GM21723 (cell line): Measurements from ENCODE around the gene SLC16A10.
"Not testable (repeated sequence)": the region's sequence is repeated elsewhere in the genome, so short reads cannot be mapped to it uniquely, and the experiment has no call there.

ENCODE experiments used
- ATAC-seq: cut with Tn5 transposase; IDR thresholded peaks from one replicate; pipeline ENCODE4 v1.9.1; 2021; ENCODE audit warnings: mild to moderate bottlenecking, moderate library complexity; ENCODE audit not compliant: unreplicated experiment

Gene SLC16A10

DNA sequence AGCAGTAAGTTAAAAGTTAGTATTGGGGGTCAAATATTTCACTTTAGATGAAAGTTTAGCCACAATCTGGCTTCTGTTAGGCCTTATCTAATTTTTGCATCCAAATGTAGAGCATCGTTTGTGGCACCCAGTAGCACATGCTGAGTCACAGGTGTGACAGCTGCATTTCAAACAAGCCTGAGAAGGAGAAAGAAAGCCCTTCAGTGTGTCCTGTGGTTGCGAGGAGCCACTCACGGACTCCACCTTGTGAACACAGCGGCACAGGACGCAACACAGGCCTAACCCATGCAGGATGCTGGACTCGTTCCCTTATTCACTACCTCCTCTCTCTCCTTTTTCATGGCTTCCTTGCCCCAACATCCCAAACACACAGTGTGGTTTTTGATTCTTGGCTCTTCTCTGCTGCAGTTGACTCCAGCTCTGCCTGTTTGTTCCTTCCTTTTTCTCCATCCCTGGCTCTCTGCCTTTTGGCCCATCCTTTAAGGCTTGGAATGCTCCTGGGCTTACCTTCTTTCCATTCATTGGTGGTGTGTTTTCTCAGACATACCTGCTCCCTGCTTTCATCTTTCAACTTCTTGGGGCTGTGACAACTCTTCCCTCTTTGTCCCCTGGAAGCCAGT lies 124.2 kb downstream of the SLC16A10 start:
- no peak for ATAC-seq

- ATAC-seq: no peak
Observed at GRCh38 chr6:111212625-111213024, 125.3 kb downstream of the SLC16A10 start.

DNA sequence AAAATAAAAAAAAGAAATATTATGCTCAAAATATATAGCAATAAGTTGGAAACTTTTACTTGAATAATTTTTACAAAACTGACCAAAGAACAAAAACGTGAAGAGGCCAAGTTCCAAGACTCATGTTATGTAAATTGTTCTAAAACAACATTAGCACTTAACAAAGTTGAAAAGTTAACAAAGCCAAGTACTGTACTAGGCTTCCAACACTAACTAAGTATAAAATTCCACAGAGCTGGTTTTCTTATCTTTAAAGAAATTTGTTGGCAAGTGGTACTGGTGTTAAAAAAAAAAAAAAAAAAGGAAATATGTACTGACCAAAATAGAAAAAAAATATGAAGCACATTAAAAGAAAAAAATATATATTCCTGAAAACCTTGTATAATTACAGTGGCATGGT lies 127.8 kb downstream of the SLC16A10 start:
- ATAC-seq: no peak

DNA sequence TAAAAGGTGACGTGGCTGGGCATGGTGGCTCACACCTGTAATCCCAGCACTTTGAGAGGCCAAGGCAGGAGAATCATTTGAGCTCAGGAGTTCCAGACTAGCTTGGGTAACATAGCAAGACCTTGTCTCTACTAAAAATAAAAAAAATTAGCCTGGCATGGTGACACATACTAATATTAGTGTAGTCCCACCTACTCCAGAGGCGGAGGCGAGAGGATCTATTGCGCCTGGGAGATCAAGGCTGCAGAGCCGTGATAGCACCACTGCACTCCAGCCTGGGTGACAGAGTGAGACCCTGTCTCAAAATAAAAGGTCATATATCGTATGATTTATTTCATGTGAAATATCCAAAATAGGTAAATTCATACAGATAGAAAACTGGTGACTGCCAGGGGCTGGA lies 132.5 kb downstream of the SLC16A10 start:
- ATAC-seq: no peak

DNA sequence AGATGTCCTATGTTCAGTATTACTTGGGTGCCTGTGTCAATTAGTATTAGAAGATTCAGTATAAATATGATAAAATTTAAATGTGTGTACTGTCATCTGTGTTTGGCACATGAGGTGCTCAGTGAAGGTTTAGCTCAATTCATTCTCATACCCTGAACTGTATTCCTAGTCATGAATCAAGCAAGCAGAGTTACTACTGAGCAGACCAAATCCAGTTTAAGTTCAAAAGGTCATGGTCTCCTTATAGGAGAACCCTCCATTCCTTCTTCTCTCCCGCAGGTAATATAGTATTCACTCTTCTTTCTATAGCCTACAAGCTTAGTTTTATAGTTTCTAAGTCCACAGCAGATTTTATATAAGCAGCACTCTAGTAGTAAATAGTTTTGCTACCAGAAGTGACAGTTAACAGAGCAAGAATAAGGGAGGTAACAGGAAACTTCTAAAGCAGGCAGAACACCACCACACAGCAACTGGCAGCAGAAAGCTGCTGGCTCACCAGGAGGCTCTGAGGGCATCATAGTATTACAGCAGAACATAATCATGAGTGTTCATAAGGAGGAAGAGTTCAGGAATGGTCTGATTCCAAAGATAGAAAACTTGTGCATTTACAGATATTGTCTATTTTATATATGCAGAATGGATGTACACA lies 133.2 kb downstream of the SLC16A10 start:
- ATAC-seq: no peak

- ATAC-seq: no peak
Observed at GRCh38 chr6:111221804-111222203, 134.5 kb downstream of the SLC16A10 start.

DNA sequence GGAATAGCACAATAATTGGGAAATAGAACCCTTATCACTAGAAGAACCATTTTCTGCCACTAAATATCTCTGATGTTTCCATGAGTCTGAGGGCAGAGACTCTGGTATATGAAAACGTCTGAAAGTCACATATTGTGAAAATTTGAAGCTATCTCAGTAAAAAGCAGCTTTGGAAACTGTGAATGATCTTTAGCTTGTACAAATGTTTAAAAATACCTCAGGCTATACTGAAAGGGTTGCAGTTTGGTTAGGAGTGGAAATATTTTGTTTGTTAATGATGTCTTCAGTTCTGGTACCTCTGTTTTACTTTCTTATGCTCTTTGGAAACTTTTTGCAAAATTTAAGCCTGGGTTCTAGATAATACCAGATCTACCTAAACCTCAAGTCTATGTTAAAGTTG lies 135.0 kb downstream of the SLC16A10 start:
- no peak for ATAC-seq

DNA sequence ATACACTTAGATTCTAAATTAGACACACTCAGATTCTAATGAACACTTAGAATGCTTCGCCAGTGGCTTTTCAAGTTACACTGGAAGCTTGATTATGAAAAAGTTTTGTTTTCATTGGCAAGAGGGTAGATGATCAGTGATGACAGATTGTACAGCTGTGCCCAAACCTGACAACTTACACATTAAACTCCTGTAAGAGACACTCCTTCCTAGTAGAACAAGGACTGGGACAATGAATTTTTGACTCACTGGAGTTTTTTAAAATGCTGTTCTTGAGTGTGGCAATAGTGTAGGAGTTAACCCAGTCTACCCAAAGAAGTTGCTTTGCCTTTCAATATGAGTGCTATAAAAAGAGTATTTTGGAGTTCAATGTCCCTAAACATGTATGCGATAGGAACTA lies 140.8 kb downstream of the SLC16A10 start:
- no peak for ATAC-seq

- no peak for ATAC-seq
Observed at GRCh38 chr6:111230351-111231089, 143.2 kb downstream of the SLC16A10 start.

GRCh38 chr6:111231090-111231459 lies 143.8 kb downstream of the SLC16A10 start:
- no peak for ATAC-seq

GRCh38 chr6:111237852-111238251 lies 150.5 kb downstream of the SLC16A10 start:
- no peak for ATAC-seq

DNA sequence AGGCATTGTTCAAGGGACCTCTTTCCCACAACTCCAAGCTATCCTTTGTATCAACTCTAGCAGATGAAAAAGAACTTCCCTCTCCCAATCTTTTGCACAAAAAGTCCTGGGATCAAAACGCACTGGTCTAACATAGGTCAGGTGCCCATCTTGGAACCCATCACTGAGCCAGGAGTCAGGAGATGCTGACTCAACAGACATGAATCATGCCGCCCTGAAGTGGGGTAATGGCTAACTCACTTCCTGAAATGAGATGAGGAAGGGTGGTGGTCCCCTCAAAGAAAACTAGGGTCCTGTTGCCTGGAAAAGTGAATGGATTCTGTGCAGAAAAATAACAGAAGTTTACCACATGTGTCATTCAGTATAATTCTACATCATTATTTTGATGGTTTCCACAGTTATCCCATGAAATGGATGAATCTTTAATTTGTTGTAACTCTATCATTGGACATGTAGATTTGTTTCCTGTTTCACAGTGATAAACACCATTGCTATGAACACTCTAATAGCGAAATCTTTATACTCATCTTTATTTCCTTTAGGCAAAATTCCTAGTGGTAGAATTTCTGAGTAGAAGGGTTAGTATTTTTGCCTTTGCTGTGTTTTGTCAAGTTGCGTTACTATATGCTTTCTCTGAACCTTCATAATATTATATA lies 151.3 kb downstream of the SLC16A10 start:
- no peak for ATAC-seq

- ATAC-seq: no peak
Observed at GRCh38 chr6:111239461-111239860, 152.2 kb downstream of the SLC16A10 start.

GRCh38 chr6:111242452-111242851 lies 155.1 kb downstream of the SLC16A10 start:
- no peak for ATAC-seq

GRCh38 chr6:111243095-111243494 lies 155.8 kb downstream of the SLC16A10 start:
- no peak for ATAC-seq

GRCh38 chr6:111248789-111249188 lies 161.5 kb downstream of the SLC16A10 start:
- ATAC-seq: no peak

GRCh38 chr6:111250791-111251354 lies 163.6 kb downstream of the SLC16A10 start:
- no peak for ATAC-seq

GRCh38 chr6:111252726-111253125 lies 165.4 kb downstream of the SLC16A10 start:
- no peak for ATAC-seq

- no peak for ATAC-seq
Observed at GRCh38 chr6:111254004-111254778, 166.9 kb downstream of the SLC16A10 start.

DNA sequence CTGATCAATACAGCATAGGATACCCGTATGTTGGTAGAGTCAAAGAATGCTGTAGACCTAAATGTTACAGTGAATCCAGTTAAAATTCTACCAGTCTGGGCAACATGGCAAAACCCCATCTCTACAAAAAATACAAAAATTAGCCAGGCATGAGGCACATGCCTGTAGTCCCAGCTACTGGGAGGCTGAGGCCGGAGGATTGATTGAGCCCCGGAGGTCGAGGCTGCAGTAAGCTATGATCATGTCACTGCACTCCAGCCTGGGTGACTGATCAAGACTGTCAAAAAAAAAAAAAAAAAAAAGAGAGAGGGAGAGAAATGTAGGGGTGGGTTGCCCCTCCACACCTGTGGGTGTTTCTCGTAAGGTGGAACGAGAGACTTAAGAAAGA lies 167.5 kb downstream of the SLC16A10 start:
- no peak for ATAC-seq

DNA sequence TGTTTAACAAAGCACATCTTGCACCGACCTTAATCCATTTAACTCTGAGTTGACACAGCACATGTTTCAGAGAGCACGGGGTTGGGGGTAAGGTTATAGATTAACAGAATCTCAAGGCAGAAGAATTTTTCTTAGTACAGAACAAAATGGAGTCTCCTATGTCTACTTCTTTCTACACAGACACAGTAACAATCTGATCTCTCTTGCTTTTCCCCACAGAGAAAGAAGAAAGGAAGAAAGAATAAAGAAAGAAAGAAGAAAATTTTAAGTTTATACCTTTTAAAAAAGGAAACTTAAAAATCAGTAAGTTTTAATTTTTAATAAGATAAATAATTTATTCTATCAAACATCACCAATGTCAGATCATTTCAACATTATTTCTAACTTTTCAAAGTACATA lies 168.5 kb downstream of the SLC16A10 start:
- not testable (repeated sequence) for ATAC-seq
